Liver (tissue), 9 donors: ENCODE measurements around the gene XKR7. TPM values are rescaled to one million over a fixed set of nuclear protein-coding genes. Genes with fewer than 3 reads are reported as not detected.

Source experiments
- DNase-seq: peaks from one replicate; pipeline ENCODE4 v3.0.0-alpha.2; 2017; ENCODE audit warnings: low spot score
- H3K27ac ChIP-seq, 2 donors: one replicate each; pipeline ENCODE4 v1.7.0; 2013; ENCODE audit warnings: inconsistent platforms in 2 of 2, low read length in 2 of 2, control low read depth in 1 of 2, low read depth in 1 of 2, mild to moderate bottlenecking in 1 of 2
- H3K27me3 ChIP-seq, 4 donors: one replicate each; pipeline versions ENCODE4 v1.6.1 to v1.7.0; 2013; ENCODE audit warnings: low read length in 3 of 4, inconsistent platforms in 1 of 4, mild to moderate bottlenecking in 1 of 4, moderate library complexity in 1 of 4; ENCODE audit not compliant: control insufficient read depth in 4 of 4, insufficient read depth in 4 of 4
- H3K36me3 ChIP-seq, 4 donors: one replicate each; pipeline versions ENCODE4 v1.6.1 to v1.7.0; 2013; ENCODE audit warnings: low read length in 3 of 4, mild to moderate bottlenecking in 3 of 4, low read depth in 1 of 4, moderate library complexity in 1 of 4; ENCODE audit not compliant: control insufficient read depth in 4 of 4, insufficient read depth in 3 of 4
- H3K4me1 ChIP-seq, 4 donors: one replicate each; pipeline versions ENCODE4 v1.6.1 to v1.7.0; 2013; ENCODE audit warnings: low read length in 3 of 4, mild to moderate bottlenecking in 3 of 4, moderate library complexity in 1 of 4; ENCODE audit not compliant: control insufficient read depth in 4 of 4, insufficient read depth in 4 of 4
- H3K4me3 ChIP-seq, 3 donors: one replicate each; pipeline versions ENCODE4 v1.6.1 to v1.7.0; 2013; ENCODE audit warnings: low read length in 3 of 3, control low read depth in 1 of 3, low read depth in 1 of 3, mild to moderate bottlenecking in 1 of 3
- H3K9ac ChIP-seq, 2 donors: one replicate each; pipeline ENCODE4 v1.7.0; 2013; ENCODE audit warnings: low read length in 2 of 2, mild to moderate bottlenecking in 2 of 2, moderate library complexity in 2 of 2, control low read depth in 1 of 2, low read depth in 1 of 2
- H3K9me3 ChIP-seq, 4 donors: one replicate each; pipeline versions ENCODE4 v1.6.1 to v1.7.0; 2013; ENCODE audit warnings: low read length in 3 of 4; ENCODE audit not compliant: control insufficient read depth in 4 of 4
- FOXA2 ChIP-seq: IDR thresholded peaks from 2 replicates; pipeline ENCODE4 v1.6.1; 2016; ENCODE audit warnings: antibody characterized with exemption
- GABPA ChIP-seq, 2 donors: IDR thresholded peaks in 1 of 2; conservative IDR thresholded peaks in 1 of 2; 2 replicates each; pipeline ENCODE4 v1.6.1; 2016; ENCODE audit warnings: antibody characterized with exemption in 2 of 2, mild to moderate bottlenecking in 1 of 2, moderate library complexity in 1 of 2
- HNF4G ChIP-seq: IDR thresholded peaks from 2 replicates; pipeline ENCODE4 v1.6.1; 2016; ENCODE audit warnings: antibody characterized with exemption
- JUND ChIP-seq, 2 donors: IDR thresholded peaks; 2 replicates each; pipeline ENCODE4 v1.6.1; 2016; ENCODE audit warnings: antibody characterized with exemption in 2 of 2
- NR2F2 ChIP-seq: IDR thresholded peaks from 2 replicates; pipeline ENCODE4 v1.6.1; 2016; ENCODE audit warnings: antibody characterized with exemption
- RAD21 ChIP-seq, 2 donors: IDR thresholded peaks; 2 replicates each; pipeline ENCODE4 v1.6.1; 2016; ENCODE audit warnings: antibody characterized with exemption in 2 of 2, mild to moderate bottlenecking in 2 of 2
- RXRA ChIP-seq, 2 donors: IDR thresholded peaks; 2 replicates each; pipeline ENCODE4 v1.6.1; 2017 to 2018; ENCODE audit warnings: antibody characterized with exemption in 2 of 2, mild to moderate bottlenecking in 1 of 2
- YY1 ChIP-seq: IDR thresholded peaks from 2 replicates; pipeline ENCODE4 v1.6.1; 2016; ENCODE audit warnings: antibody characterized with exemption, mild to moderate bottlenecking
- WGBS: extraction: QIAGEN DNeasy Blood & Tissue Kit; methylation state at CpG from one replicate; pipeline ENCODE4 v1.1.7; 2013; 5-methylcytosine and 5-hydroxymethylcytosine counted together
- polyA plus RNA-seq, 2 donors: library from polyadenylated mRNA; stranded (reverse) in 1 of 2; unstranded in 1 of 2; fragments of 200-250 nt in 1 of 2; fragments of >200 nt in 1 of 2; fragmentation: Nextera tagmentation in 1 of 2; extraction: Ambion mirVana in 1 of 2; gene quantifications; one replicate each; pipeline versions ENCODE4 v1.2.1 to v1.2.3, GENCODE V29; 2013 to 2015
- total RNA-seq, 2 donors: library from RNA; depleted of rRNA; stranded (reverse); fragments of >200 nt; gene quantifications; one replicate each; pipeline ENCODE4 v1.2.3, GENCODE V29; 2014
- TF ChIP-seq, protein P1 (sequence below): IDR thresholded peaks from 2 replicates; pipeline ENCODE4 v1.6.1; 2016; ENCODE audit warnings: antibody characterized with exemption
- TF ChIP-seq, protein P2 (sequence below): IDR thresholded peaks from 2 replicates; pipeline ENCODE4 v1.6.1; 2016; ENCODE audit warnings: antibody characterized with exemption, mild to moderate bottlenecking
- TF ChIP-seq, protein P3 (sequence below): IDR thresholded peaks from 2 replicates; pipeline ENCODE4 v1.6.1; 2016; ENCODE audit warnings: antibody characterized with exemption
- TF ChIP-seq, protein P4 (sequence below): IDR thresholded peaks from 2 replicates; pipeline ENCODE4 v1.6.1; 2016; ENCODE audit warnings: antibody characterized with exemption
- donor health status: healthy.
- donor health status: healthy.
- donor health status: healthy.
- donor health status: healthy.
- donor health status: healthy.

XKR7 gene
- total and polyA plus RNA-seq, 4 donors, result under 0.01 to 0.05 TPM; not detected in 2

DNA sequence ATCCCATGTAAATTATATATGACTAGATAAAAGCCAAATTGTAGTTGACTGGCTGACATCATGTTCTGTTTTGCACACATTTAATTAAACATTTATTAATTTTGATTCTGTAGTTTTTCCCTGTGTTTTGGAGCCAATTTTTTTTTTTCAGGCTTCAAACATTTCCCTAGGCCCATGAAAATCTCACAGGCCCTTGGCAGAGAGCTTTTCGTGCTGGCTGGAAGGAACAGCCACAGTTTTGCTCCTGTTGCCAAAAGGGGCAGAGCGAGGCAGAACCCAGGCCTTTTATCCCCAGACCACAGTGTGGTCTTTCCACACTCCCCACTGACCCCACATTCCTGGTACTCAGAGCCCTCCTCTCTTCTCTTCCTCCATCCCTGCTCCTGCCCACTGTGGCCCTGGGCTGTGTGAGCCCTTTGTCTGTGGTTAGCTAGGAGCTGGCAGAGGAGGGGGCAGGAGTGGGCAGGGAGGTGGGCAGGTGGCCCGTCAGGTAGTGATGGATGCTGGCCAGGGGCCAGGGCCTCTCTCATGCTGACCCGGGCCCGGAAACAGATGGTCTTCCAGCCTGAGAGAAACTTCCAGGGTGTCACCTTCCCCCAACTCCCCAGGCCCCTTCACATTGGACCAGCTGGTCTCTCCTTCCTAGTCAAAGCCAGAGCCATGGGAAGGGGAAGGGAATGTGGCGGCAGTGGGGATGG, 22.8 kb downstream of the XKR7 start:
- 76% methylated on average over 6 of the region's 6 CpGs for WGBS
- no peak for DNase-seq
- Histone ChIP-seq H3K9ac (no peak overlapping the region), H3K4me3 (no peak overlapping the region), H3K4me1 (peaks cover 0 to 2% (median 0%) of the 10 kb centered on the region in 4 donors), H3K27ac (no peak overlapping the region), H3K9me3 (no peaks in the 10 kb centered on the region), H3K36me3 (no peaks in the 10 kb centered on the region), H3K27me3 (peaks cover 0 to 2% (median 0%) of the 10 kb centered on the region in 4 donors)
- TF ChIP-seq, protein P1, sequence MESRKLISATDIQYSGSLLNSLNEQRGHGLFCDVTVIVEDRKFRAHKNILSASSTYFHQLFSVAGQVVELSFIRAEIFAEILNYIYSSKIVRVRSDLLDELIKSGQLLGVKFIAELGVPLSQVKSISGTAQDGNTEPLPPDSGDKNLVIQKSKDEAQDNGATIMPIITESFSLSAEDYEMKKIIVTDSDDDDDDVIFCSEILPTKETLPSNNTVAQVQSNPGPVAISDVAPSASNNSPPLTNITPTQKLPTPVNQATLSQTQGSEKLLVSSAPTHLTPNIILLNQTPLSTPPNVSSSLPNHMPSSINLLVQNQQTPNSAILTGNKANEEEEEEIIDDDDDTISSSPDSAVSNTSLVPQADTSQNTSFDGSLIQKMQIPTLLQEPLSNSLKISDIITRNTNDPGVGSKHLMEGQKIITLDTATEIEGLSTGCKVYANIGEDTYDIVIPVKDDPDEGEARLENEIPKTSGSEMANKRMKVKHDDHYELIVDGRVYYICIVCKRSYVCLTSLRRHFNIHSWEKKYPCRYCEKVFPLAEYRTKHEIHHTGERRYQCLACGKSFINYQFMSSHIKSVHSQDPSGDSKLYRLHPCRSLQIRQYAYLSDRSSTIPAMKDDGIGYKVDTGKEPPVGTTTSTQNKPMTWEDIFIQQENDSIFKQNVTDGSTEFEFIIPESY, result no peak

DNA sequence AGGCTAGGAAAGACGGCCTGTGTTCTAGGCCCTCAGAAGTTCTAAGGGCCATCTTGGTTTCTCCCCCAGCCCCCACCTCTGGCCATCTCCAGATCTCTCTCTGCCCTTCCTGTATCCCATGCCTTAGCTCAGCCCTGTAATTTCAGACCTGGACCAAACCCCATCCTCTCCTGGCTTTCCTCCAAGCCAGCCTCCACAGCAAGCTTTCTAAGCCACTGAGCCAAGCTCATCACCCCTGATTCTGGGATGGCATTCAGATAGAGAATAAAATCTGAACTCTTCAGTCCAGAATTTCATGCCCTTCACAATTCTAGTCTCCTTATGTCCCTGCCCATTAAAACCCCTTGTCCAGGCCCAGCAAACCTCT, 23.4 kb downstream of the XKR7 start:
- no peak for DNase-seq
- no peak for TF ChIP-seq HNF4G
- TF ChIP-seq YY1, result no peak
- no peak for TF ChIP-seq RXRA (IDR thresholded peaks at IDR 0.05)
- TF ChIP-seq, protein P1, result no peak
- Histone ChIP-seq H3K4me1 (peaks cover 0 to 2% (median 0%) of the 10 kb centered on the region in 4 donors), H3K27me3 (peaks cover 0 to 2% (median 0%) of the 10 kb centered on the region in 4 donors), H3K9me3 (no peaks in the 10 kb centered on the region), H3K4me3 (no peak overlapping the region), H3K27ac (no peak overlapping the region), H3K36me3 (no peaks in the 10 kb centered on the region), H3K9ac (no peak overlapping the region)
- WGBS, result 88% methylated on average over 1 of the region's 1 CpG

DNA sequence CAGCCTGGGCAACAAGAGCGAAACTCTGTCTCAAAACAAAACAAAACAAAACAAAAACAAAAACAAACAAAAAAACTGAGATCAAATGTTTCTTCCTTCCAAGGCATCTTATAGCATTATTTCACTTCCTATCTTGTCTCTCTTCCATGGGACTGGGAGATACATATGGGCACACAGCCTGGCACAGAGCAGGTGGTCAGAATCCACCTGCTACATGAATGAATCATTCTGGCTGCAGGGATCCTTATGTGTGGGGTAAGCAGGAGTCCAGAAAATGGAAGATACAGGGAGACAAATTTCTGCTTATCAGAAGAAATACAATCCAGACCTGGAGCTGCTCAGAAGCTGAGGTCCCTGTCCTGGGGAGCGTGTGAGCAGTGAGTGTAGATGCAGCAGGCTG, 24.1 kb downstream of the XKR7 start:
- no peaks in the 10 kb centered on the region for H3K9me3 ChIP-seq
- no peak overlapping the region for H3K27ac ChIP-seq
- DNase-seq, result no peak
- TF ChIP-seq YY1 (no peak), RAD21 (IDR thresholded peaks at IDR 0.05) (no peak), GABPA (IDR thresholded peaks at IDR 0.05 in 1 of 2, conservative IDR thresholded peaks at IDR 0.05 in 1 of 2) (no peak), JUND (IDR thresholded peaks at IDR 0.05) (no peak), RXRA (IDR thresholded peaks at IDR 0.05) (no peak), FOXA2 (no peak), NR2F2 (no peak)
- TF ChIP-seq, protein P2, sequence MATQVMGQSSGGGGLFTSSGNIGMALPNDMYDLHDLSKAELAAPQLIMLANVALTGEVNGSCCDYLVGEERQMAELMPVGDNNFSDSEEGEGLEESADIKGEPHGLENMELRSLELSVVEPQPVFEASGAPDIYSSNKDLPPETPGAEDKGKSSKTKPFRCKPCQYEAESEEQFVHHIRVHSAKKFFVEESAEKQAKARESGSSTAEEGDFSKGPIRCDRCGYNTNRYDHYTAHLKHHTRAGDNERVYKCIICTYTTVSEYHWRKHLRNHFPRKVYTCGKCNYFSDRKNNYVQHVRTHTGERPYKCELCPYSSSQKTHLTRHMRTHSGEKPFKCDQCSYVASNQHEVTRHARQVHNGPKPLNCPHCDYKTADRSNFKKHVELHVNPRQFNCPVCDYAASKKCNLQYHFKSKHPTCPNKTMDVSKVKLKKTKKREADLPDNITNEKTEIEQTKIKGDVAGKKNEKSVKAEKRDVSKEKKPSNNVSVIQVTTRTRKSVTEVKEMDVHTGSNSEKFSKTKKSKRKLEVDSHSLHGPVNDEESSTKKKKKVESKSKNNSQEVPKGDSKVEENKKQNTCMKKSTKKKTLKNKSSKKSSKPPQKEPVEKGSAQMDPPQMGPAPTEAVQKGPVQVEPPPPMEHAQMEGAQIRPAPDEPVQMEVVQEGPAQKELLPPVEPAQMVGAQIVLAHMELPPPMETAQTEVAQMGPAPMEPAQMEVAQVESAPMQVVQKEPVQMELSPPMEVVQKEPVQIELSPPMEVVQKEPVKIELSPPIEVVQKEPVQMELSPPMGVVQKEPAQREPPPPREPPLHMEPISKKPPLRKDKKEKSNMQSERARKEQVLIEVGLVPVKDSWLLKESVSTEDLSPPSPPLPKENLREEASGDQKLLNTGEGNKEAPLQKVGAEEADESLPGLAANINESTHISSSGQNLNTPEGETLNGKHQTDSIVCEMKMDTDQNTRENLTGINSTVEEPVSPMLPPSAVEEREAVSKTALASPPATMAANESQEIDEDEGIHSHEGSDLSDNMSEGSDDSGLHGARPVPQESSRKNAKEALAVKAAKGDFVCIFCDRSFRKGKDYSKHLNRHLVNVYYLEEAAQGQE, result no peak
- TF ChIP-seq, protein P3, sequence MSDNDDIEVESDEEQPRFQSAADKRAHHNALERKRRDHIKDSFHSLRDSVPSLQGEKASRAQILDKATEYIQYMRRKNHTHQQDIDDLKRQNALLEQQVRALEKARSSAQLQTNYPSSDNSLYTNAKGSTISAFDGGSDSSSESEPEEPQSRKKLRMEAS, result no peak
- TF ChIP-seq, protein P4, sequence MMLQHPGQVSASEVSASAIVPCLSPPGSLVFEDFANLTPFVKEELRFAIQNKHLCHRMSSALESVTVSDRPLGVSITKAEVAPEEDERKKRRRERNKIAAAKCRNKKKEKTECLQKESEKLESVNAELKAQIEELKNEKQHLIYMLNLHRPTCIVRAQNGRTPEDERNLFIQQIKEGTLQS, result no peak
- no peak overlapping the region for H3K4me3 ChIP-seq
- 75% methylated on average over 2 of the region's 2 CpGs for WGBS
- peaks cover 0 to 2% (median 0%) of the 10 kb centered on the region in 4 donors for H3K27me3 ChIP-seq
- H3K4me1 ChIP-seq, result peaks cover 0 to 2% (median 0%) of the 10 kb centered on the region in 4 donors
- no peaks in the 10 kb centered on the region for H3K36me3 ChIP-seq
- no peak overlapping the region for H3K9ac ChIP-seq
